SH-SY5Y (cell line): ENCODE data around the gene EPHA6.

Source experiments
- GATA2 ChIP-seq: IDR thresholded peaks from 2 replicates; pipeline ENCODE4 v1.6.1; 2011; ENCODE audit warnings: mild to moderate bottlenecking, low read depth, low read length
- GATA3 ChIP-seq: IDR thresholded peaks from 2 replicates; pipeline ENCODE4 v1.6.1; 2011; ENCODE audit warnings: low read depth, mild to moderate bottlenecking, low read length, moderate library complexity

Gene EPHA6

DNA sequence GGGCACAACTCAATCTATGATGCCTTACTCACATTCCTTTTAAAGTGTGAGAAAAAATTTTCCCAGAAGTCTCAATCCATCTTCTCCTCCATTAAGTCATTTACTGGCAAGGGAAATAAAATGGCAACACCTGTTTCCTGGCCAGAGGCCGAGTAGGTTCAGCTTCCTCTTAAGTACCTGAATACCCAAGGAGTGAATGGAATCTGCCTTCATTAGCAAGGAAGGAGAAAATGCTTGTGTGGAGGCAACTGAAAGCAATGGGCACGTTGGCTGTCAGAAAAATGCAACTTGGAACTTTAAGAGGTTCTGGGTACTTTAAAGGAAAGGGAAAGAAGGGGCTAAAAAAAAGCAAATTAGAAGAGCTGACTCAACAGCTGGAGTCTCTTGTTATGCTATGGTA is 526.5 kb downstream of the EPHA6 start:
- TF ChIP-seq GATA2 (no peak), GATA3 (no peak)

- TF ChIP-seq GATA3 (no peak), GATA2 (no peak)
Observed at GRCh38 chr3:97347780-97348179, 533.4 kb downstream of the EPHA6 start.

- no peak for TF ChIP-seq GATA3
- no peak for TF ChIP-seq GATA2
Observed at GRCh38 chr3:97350971-97351370, 536.6 kb downstream of the EPHA6 start.

GRCh38 chr3:97353176-97353575 is 538.8 kb downstream of the EPHA6 start:
- TF ChIP-seq GATA3, result no peak
- TF ChIP-seq GATA2, result no peak

DNA sequence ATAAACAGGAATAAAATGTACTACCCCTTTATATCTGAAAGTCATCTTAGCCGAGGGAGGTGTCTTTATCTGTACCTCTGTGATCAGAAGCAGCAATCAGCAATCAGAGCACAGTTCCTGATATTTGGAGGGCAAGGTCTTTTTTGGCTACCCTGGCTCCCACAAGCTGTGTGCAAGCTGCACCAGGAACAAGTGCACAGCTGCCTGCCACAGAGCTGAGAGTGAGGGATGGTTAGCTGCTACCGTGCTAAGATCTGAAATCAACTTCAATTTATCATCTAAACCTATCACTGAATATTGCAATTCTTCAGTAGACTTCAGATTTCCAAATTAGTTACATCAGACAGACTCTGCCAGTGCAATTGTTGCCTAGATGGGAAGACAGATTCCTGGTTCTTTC is 545.6 kb downstream of the EPHA6 start:
- TF ChIP-seq GATA2, result no peak
- TF ChIP-seq GATA3, result no peak

DNA sequence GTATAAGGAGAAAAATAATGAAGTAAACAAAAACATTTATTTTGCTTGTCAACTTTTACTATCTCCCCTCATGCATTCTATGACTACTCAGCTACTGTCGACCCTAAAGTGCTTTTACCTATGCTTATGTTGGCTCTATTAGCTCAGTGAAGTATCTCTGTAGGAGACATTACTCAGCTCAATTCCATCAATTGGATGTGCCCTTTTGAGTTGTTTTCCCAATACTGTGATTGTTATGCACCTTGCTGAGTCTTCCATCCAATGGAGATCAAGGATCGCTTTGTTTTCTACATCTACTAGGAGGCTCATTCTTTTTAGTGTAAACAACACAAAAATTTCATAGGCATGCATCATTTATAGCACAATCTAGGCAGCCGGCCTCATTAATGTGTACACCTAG is 546.4 kb downstream of the EPHA6 start:
- no peak for TF ChIP-seq GATA2

- TF ChIP-seq GATA2 (no peak), GATA3 (no peak)
Observed at GRCh38 chr3:97384583-97384982, 570.2 kb downstream of the EPHA6 start.

DNA sequence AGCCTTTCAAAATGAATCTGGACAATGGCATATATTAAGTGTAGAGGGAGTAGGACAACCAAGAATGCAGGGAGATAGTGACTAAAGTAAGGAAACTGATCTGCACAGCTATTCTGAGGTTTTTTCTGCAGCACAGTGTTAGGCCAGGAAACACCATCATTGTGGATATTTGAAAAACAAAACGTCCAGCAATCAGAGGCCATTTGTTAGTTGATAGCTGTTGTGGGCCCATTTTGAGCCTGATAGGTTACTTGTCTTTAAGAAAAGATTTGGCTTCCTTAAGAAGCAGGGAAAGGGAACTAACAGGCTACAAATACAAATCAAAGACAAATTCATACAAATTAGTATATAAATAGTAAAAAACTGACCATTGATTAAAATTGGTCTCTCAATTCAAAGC is 574.4 kb downstream of the EPHA6 start:
- TF ChIP-seq GATA3 (no peak), GATA2 (no peak)

DNA sequence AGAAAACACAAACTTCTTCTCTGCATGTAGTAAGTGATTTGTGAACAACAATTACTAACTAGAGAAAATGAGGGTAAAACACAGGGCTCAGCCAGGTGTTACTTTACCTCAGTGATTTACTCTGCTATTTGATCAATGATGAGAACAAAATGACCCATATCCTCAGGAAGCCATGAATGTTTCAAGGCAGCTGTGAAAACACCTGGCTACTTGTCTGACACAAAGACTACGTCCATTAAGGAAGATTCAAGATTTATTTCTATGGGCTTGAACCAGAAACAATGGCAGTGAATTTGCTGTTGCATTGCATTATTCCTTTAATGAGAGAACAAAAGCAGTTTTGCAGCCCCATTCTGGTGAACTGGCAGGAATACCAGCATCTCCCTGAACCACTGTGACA is 575.5 kb downstream of the EPHA6 start:
- no peak for TF ChIP-seq GATA2
- no peak for TF ChIP-seq GATA3

- TF ChIP-seq GATA2, result no peak
- no peak for TF ChIP-seq GATA3
Observed at GRCh38 chr3:97391167-97391566, 576.8 kb downstream of the EPHA6 start.

GRCh38 chr3:97409612-97410011 is 595.2 kb downstream of the EPHA6 start:
- no peak for TF ChIP-seq GATA3

GRCh38 chr3:97421565-97421964 is 607.2 kb downstream of the EPHA6 start:
- TF ChIP-seq GATA3 (no peak), GATA2 (no peak)

GRCh38 chr3:97425002-97425401 is 610.6 kb downstream of the EPHA6 start:
- TF ChIP-seq GATA2, result no peak
- TF ChIP-seq GATA3, result no peak

- TF ChIP-seq GATA2 (no peak), GATA3 (no peak)
Observed at GRCh38 chr3:97430601-97431000, 616.2 kb downstream of the EPHA6 start.

GRCh38 chr3:97432914-97433313 is 618.5 kb downstream of the EPHA6 start:
- TF ChIP-seq GATA3 (no peak), GATA2 (no peak)

GRCh38 chr3:97438131-97438530 is 623.7 kb downstream of the EPHA6 start:
- TF ChIP-seq GATA2, result no peak
- TF ChIP-seq GATA3, result no peak

- TF ChIP-seq GATA3, result no peak
- no peak for TF ChIP-seq GATA2
Observed at GRCh38 chr3:97439373-97439772, 625.0 kb downstream of the EPHA6 start.

- TF ChIP-seq GATA3 (no peak), GATA2 (no peak)
Observed at GRCh38 chr3:97464035-97464434, 649.6 kb downstream of the EPHA6 start.
